Naive B cell (primary cell): Measurements from ENCODE around the gene VPS41. TPM values are rescaled to one million over a fixed set of nuclear protein-coding genes. Genes with fewer than 3 reads are reported as not detected.
"Not testable (repeated sequence)": the region's sequence is repeated elsewhere in the genome, so short reads cannot be mapped to it uniquely, and the experiment has no call there.

ENCODE experiments used
- ATAC-seq, 2 donors: fragments of 150-1000 bp; cut with Tn5 transposase; 2 replicates each; pipeline ENCODE4 v1.10.0; 2021; ENCODE audit warnings: low read depth in 2 of 2, mild to moderate bottlenecking in 2 of 2, moderate library complexity in 2 of 2
- DNase-seq: peaks from one replicate; pipeline ENCODE4 v3.0.0; 2022
- H3K27ac Mint-ChIP-seq, 6 donors: one replicate each; pipeline ENCODE4 v1.8.0; 2020 to 2022; ENCODE audit warnings: mild to moderate bottlenecking in 6 of 6, mixed read lengths in 6 of 6, moderate library complexity in 5 of 6, inconsistent platforms in 2 of 6
- H3K27me3 Mint-ChIP-seq, 3 donors: one replicate each; pipeline ENCODE4 v1.8.0; 2021 to 2022; ENCODE audit warnings: mixed read lengths in 3 of 3, mild to moderate bottlenecking in 1 of 3
- H3K36me3 Mint-ChIP-seq, 2 donors: one replicate each; pipeline ENCODE4 v1.8.0; 2020 to 2022; ENCODE audit warnings: mixed read lengths in 2 of 2, inconsistent platforms in 1 of 2, mild to moderate bottlenecking in 1 of 2
- H3K4me1 Mint-ChIP-seq, 3 donors: one replicate each; pipeline ENCODE4 v1.8.0; 2020 to 2022; ENCODE audit warnings: mixed read lengths in 3 of 3, inconsistent platforms in 1 of 3, mild to moderate bottlenecking in 1 of 3, moderate library complexity in 1 of 3
- H3K4me3 Mint-ChIP-seq, 8 donors: one replicate each; pipeline ENCODE4 v1.8.0; 2020 to 2022; ENCODE audit warnings: mild to moderate bottlenecking in 8 of 8, mixed read lengths in 8 of 8, moderate library complexity in 8 of 8, inconsistent platforms in 2 of 8
- H3K9me3 Mint-ChIP-seq, 7 donors: one replicate each; pipeline ENCODE4 v1.8.0; 2020 to 2022; ENCODE audit warnings: mixed read lengths in 7 of 7, mild to moderate bottlenecking in 5 of 7, inconsistent platforms in 2 of 7, moderate library complexity in 1 of 7
- polyA plus RNA-seq, 6 donors: library from polyadenylated mRNA; unstranded; fragments of 300-500 nt; fragmentation: Illumina TruSeq; gene quantifications; one replicate each; pipeline ENCODE4 v1.2.3, GENCODE V29; 2021; ENCODE audit warnings: low read depth in 6 of 6

The VPS41 gene
- polyA plus RNA-seq, 6 donors from 2014 or later, result 73.1 to 129 (median 96.6) TPM

DNA sequence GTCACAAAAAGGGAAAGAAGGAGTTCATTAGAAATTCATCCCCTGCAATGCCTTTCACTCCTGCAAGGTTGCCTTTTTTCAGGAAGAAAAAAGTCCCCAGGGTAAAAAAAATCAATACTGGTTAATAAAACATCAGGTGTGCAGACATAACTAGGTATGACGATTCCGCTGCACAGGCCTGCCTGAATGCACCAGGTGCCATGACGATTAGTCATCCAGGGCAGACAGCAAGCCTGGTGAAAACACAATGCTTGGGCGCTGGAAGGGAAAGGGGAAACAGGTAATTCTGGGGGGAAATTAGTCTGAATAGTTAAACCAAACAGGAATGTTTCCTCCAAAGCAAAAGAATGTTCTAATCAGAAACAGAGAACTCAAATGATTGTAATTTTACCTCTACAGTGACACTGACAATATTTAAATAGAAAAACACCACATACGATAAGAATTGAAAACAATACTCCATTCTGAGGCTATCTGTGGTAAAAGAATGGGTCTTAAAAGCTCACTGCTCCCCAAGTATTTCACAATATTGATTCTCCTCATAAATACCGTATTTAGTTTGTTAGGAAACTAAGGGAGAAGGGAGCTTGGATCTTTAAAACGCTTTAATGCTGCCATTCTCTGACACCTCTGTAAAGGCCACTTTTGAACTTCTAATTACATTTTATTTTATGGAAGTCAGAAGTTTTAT, 45.2 kb downstream of the VPS41 start:
- DNase-seq (no peak), ATAC-seq (no peak)
- H3K36me3 Mint-ChIP-seq, result peaks cover 15 to 22% of the 10 kb centered on the region in 2 donors
- no peaks in the 10 kb centered on the region for H3K27me3 Mint-ChIP-seq
- peak overlapping the region in 1 of 6 donors; percentile 41 for H3K27ac Mint-ChIP-seq
- H3K9me3 Mint-ChIP-seq, result no peaks in the 10 kb centered on the region
- H3K4me1 Mint-ChIP-seq, result peaks cover 0 to 9% (median 7%) of the 10 kb centered on the region in 3 donors
- no peak overlapping the region for H3K4me3 Mint-ChIP-seq

DNA sequence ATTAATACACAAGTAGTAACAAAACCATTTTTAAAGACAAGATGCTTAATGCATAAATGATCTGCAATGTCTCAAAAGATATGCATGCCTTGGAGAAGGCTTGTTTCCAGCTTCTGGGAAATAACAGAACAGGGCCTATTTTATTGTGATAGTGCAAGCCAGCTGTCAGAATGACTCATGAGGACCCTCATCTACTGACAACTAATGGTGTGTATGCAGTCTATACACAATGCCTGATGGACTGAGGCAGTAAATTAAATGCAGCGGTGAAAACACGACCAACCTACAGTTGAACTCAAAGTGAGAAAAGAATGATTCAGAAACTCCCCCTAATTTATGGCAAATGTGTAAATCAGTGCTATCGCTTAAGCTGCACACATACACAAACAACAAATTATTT, 46.3 kb downstream of the VPS41 start:
- ATAC-seq, result no peak
- H3K9me3 Mint-ChIP-seq, result no peaks in the 10 kb centered on the region
- no peak overlapping the region for H3K4me3 Mint-ChIP-seq
- no peak overlapping the region for H3K27ac Mint-ChIP-seq
- no peak for DNase-seq
- H3K27me3 Mint-ChIP-seq, result no peaks in the 10 kb centered on the region
- H3K36me3 Mint-ChIP-seq, result peaks cover 15 to 28% of the 10 kb centered on the region in 2 donors
- H3K4me1 Mint-ChIP-seq, result peaks cover 6 to 12% (median 10%) of the 10 kb centered on the region in 3 donors

DNA sequence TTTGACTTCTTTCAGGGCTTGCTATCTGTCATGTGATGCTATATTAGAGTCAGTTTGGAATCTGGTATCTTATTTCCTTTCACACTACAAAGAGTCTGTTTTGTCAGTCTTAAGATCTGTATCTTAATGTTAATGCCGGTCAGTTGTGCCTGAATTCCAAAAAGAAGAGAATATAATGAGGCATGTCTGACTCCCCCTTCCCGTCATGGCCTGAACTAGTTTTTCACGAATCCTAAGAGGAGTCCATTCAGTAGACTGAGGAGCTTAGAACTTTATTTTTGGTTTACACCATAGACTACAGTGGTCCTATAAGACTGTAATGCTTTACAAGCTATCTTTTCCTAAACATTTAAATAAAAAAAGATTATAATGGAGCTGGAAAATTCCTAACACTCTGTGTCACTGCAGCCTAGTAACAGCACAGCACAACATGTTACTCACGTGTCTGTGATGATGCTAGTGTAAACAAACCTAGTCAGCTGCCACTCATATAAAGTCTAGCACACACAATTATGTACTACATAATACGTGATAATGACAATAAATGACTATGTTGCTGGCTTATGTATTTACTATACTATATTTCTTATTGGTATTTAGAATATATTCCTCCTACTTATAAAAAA, 50.6 kb downstream of the VPS41 start:
- ATAC-seq (no peak), DNase-seq (no peak)
- Mint-ChIP-seq H3K4me3 (no peak overlapping the region), H3K4me1 (peaks cover 37 to 45% (median 38%) of the 10 kb centered on the region in 3 donors), H3K27ac (no peak overlapping the region), H3K27me3 (no peaks in the 10 kb centered on the region), H3K9me3 (peaks cover 2 to 14% (median 4%) of the 10 kb centered on the region in 7 donors), H3K36me3 (peaks cover 28 to 37% of the 10 kb centered on the region in 2 donors)

DNA sequence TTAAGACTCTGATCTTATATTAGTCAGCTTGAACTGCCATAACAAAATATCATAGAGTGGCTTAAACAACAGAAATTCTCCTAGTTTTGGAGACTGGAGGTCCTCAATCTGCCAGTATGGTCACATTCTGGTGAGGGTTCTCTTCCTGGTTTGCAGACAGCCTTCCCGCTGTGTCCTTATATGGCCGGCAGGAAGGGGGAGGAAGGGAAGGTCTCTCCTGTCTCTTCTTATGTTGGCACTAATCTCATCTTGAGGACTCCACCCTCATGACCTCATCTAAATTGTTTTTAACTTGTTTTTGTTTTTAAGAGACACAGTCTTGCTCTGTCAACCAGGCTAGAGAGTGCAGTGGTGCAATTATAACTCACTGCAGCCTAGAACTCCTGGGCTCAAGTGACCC, 53.1 kb downstream of the VPS41 start:
- Mint-ChIP-seq H3K4me1 (peaks cover 35 to 53% (median 44%) of the 10 kb centered on the region in 3 donors), H3K9me3 (peaks cover 2 to 14% (median 9%) of the 10 kb centered on the region in 7 donors), H3K27me3 (no peaks in the 10 kb centered on the region), H3K4me3 (peak overlapping the region; percentile 15 to 83 (median 66)), H3K36me3 (peaks cover 17 to 22% of the 10 kb centered on the region in 2 donors), H3K27ac (peak overlapping the region; percentile 7 to 95 (median 85))
- DNase-seq (no peak), ATAC-seq (peak; percentile 18 to 30)

DNA sequence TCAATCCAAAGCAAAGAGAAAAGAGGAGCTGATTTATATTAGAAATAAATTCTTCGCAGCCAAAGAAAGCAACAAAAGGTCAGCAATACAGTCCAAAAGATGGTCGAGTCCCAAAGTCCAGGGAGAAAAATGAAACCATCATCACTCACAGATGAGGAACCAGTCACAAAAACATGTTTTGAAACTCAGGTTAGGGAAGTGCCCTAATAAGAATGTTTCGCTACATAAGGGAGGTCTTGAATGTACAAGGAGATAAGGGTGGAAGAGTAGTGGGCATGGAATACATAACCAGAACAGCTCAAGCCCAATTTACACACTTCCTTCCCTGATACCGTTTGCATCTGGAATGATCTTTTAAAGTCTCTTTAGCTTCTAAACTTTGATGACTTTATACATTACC, 53.6 kb downstream of the VPS41 start:
- peaks cover 13 to 20% of the 10 kb centered on the region in 2 donors for H3K36me3 Mint-ChIP-seq
- DNase-seq (peak; percentile 18), ATAC-seq (peak; percentile 89 to 92)
- H3K4me3 Mint-ChIP-seq, result peak overlapping the region; percentile 3 to 78 (median 61)
- H3K27me3 Mint-ChIP-seq, result no peaks in the 10 kb centered on the region
- peak overlapping the region; percentile 35 to 95 (median 92) for H3K27ac Mint-ChIP-seq
- H3K4me1 Mint-ChIP-seq, result peaks cover 33 to 53% (median 44%) of the 10 kb centered on the region in 3 donors
- peaks cover 2 to 14% (median 9%) of the 10 kb centered on the region in 7 donors for H3K9me3 Mint-ChIP-seq

DNA sequence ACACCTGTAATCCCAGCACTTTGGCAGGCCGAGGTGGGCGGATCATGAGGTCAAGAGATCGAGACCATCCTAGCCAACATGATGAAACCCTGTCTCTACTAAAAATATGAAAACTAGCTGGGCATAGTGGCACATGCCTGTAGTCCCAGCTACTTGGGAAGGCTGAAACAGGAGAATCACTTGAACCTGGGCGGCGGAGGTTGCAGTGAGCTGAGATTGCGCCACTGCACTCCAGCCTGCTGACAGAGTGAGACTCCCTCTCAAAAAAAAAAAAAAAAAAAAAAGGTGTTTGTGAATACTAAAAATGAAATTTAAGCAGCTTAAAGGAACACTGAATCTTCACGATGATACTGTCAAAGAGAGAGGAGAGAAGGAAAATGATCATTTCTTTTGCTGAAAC, 54.0 kb downstream of the VPS41 start:
- H3K27me3 Mint-ChIP-seq, DNase-seq: not testable (repeated sequence)
- Mint-ChIP-seq H3K27ac (peak overlapping the region; percentile 35 to 95 (median 92)), H3K9me3 (peaks cover 2 to 14% (median 9%) of the 10 kb centered on the region in 7 donors), H3K4me3 (peak overlapping the region; percentile 3 to 78 (median 61)), H3K4me1 (peaks cover 33 to 55% (median 44%) of the 10 kb centered on the region in 3 donors), H3K36me3 (peaks cover 13 to 21% of the 10 kb centered on the region in 2 donors)
- peak in 1 of 2 donors; percentile 9 for ATAC-seq

DNA sequence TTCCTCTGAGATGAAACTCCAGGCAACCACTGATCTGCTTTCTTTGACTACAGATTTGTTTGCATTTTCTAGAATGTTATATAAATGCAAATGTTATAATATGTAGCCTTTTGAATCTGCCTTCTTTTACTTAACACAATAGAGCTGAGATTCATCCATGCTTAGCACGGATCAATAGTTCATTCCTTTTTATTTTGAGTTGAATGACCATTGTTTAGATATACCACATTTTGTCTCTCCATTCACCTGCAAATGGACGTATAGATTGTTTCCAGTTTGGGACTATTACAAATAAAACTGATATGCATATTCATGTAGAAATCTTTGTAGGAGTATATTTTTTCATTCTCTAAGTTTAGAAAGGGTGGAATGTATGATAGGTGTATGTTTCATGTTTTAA, 57.7 kb downstream of the VPS41 start:
- no peaks in the 10 kb centered on the region for H3K27me3 Mint-ChIP-seq
- DNase-seq, result no peak
- no peak for ATAC-seq
- peaks cover 31 to 42% (median 32%) of the 10 kb centered on the region in 3 donors for H3K4me1 Mint-ChIP-seq
- H3K36me3 Mint-ChIP-seq, result peaks cover 13 to 24% of the 10 kb centered on the region in 2 donors
- peaks cover 2 to 11% (median 8%) of the 10 kb centered on the region in 7 donors for H3K9me3 Mint-ChIP-seq
- no peak overlapping the region for H3K4me3 Mint-ChIP-seq
- H3K27ac Mint-ChIP-seq, result peak overlapping the region in 1 of 6 donors; percentile 11

DNA sequence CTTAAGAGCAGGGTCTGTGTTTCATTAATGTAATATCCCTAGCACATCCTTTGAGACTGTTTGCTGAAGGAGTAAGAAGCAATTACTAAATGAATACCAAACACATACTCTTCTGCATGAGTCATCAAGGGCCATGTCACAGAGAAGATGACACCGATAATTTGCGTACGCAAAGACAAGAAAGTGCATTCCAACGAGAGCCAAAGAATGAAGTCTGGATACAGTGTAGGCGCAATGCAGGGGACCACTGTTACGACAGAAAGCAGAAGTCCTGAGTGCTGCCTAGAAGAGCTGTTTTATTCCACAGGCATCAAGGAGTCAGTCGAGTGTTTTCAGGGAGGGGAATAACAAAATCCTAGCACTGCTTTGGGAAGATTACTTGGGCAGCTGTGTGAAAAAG, 62.7 kb downstream of the VPS41 start:
- Mint-ChIP-seq H3K27me3 (no peaks in the 10 kb centered on the region), H3K36me3 (peaks cover 0 to 12% of the 10 kb centered on the region in 2 donors), H3K9me3 (peaks cover 0 to 3% (median 0%) of the 10 kb centered on the region in 7 donors), H3K4me1 (peaks cover 22 to 24% (median 23%) of the 10 kb centered on the region in 3 donors), H3K27ac (peak overlapping the region in 2 of 6 donors; percentile 18 to 62), H3K4me3 (no peak overlapping the region)
- DNase-seq (no peak), ATAC-seq (no peak)

DNA sequence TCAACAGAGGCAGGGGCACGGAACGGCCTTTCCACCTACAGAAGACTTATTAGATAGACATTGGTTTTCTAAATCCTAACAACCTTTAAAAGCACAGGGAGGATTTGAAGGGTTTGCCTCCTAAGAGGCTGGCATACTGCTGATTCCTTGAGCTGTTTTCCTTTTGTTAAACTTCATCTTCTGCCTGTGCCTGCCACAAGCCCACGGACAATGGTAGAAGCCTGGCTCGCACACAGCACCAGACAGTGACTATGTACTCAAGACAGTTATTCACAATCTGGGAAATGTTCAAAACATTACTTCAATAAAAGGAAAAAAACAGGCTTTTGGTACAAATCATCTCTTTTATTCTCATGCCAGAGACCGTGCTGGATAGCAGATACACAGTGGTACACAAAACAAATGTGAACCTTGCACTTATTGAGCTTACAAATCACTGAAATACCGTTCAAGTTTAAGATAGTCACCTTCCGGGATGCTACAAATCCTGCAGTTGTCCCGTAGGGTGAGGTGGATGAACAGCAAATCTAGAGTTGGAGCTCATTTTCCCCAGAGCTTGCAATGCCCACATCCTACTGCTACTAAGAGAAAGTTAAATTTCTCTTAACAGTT, 63.9 kb downstream of the VPS41 start:
- H3K27ac Mint-ChIP-seq, result peak overlapping the region in 3 of 6 donors; percentile 16 to 55 (median 36)
- peaks cover 0 to 3% (median 0%) of the 10 kb centered on the region in 7 donors for H3K9me3 Mint-ChIP-seq

DNA sequence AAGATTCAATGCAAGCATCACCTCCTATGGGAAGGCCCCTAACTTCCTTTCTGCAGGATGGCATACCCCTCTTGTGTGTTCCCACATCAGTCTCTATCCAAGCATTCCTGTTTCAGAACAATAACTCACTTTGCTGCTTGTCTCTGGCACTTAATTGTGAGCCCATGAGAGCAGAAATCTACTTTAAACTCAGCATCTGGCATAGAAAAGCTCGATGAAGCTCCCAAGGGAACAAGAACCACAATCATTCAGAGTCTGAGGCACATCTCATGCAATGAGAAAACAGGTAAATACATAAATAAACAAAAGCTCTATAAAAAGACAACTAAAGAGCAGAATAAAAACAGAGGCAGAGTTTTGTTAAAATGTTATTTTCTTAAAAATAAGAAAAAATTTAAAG, 66.2 kb downstream of the VPS41 start:
- ATAC-seq (no peak), DNase-seq (no peak)
- Mint-ChIP-seq H3K4me1 (peaks cover 23 to 36% (median 24%) of the 10 kb centered on the region in 3 donors), H3K27me3 (no peaks in the 10 kb centered on the region), H3K27ac (peak overlapping the region in 1 of 6 donors; percentile 23), H3K9me3 (peaks cover 0 to 3% (median 0%) of the 10 kb centered on the region in 7 donors), H3K4me3 (peak overlapping the region in 1 of 8 donors; percentile 22), H3K36me3 (peaks cover 9 to 14% of the 10 kb centered on the region in 2 donors)

More for the DNA sequence above, 63.9 kb downstream of the VPS41 start:
- ATAC-seq (no peak), DNase-seq (no peak)
- peaks cover 0 to 16% of the 10 kb centered on the region in 2 donors for H3K36me3 Mint-ChIP-seq
- no peak overlapping the region for H3K4me3 Mint-ChIP-seq
- no peaks in the 10 kb centered on the region for H3K27me3 Mint-ChIP-seq
- H3K4me1 Mint-ChIP-seq, result peaks cover 23 to 30% (median 27%) of the 10 kb centered on the region in 3 donors

DNA sequence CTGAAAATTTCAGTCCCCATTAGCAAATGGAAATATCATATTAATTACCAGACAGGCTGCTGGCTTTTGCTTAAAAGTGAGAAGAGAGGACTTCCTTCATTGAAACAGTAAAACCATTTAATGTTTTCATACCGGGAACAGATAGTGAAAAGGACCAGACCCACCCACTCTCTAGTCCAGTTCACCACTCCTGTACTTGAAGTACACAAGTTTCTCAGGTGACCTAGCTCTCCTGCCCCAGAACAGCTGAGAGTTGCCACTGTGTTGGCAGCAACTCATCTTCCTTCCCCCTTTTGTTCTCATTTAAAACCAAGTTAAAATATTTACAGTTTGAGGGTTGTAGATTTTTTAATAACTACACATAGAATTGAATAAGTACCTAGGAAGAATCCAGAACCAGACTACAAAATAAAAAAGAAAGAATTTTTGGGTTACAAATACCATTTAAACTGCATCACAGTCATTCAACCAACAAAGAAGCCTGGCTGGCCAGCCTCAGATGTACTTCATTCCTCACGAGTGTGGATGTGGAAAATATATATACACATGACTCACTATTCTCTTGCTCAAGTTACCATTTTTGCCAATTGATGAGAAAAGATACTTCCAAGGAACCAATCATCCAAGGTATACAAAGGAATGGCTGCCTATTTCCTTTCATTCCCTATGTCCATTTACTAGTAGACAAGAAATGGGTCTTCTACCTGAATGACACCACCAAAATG, 68.1 kb downstream of the VPS41 start:
- Mint-ChIP-seq H3K4me1 (peaks cover 15 to 28% (median 24%) of the 10 kb centered on the region in 3 donors), H3K4me3 (peak overlapping the region in 1 of 8 donors; percentile 39), H3K27ac (peak overlapping the region in 2 of 6 donors; percentile 62 to 69), H3K9me3 (peaks cover 0 to 6% (median 0%) of the 10 kb centered on the region in 7 donors), H3K36me3 (peaks cover 9 to 14% of the 10 kb centered on the region in 2 donors), H3K27me3 (no peaks in the 10 kb centered on the region)
- ATAC-seq (no peak), DNase-seq (no peak)

DNA sequence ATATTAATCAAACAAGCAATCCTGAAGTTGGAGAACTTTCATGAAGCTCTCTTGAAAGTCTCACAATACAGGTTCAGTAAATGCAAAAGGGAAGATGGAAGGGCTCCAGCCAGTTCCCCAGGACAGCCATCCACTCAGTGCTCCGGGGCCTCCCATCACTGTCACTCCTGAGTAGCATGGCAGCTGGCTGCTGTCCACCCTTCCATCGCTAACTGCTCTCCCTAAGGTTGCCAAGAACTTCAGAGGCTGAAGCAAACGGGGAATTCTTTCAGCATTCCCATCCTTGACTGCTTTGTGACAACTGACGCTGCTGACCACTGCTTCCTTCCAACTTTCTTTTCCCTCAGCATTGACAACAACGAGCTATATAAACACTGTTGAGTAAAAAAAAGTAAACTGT, 69.1 kb downstream of the VPS41 start:
- ATAC-seq (no peak), DNase-seq (no peak)
- peaks cover 0 to 6% (median 0%) of the 10 kb centered on the region in 7 donors for H3K9me3 Mint-ChIP-seq
- H3K36me3 Mint-ChIP-seq, result peaks cover 9 to 14% of the 10 kb centered on the region in 2 donors
- H3K4me3 Mint-ChIP-seq, result no peak overlapping the region
- peaks cover 15 to 28% (median 24%) of the 10 kb centered on the region in 3 donors for H3K4me1 Mint-ChIP-seq
- peak overlapping the region in 2 of 6 donors; percentile 52 to 76 for H3K27ac Mint-ChIP-seq
- H3K27me3 Mint-ChIP-seq, result no peaks in the 10 kb centered on the region
